SK-N-MC (cell line): ENCODE results near the gene LRBA.

ENCODE experiments used
- EZH2 ChIP-seq: fragments of 200-600 bp; sonication (generic); IDR thresholded peaks from one replicate; pipeline ENCODE4 v1.6.1; 2017; ENCODE audit warnings: antibody characterized with exemption
- FOXP2 ChIP-seq: optimal IDR thresholded peaks from 2 replicates; pipeline ENCODE3; 2011; ENCODE audit warnings: mild to moderate bottlenecking, moderate library complexity; ENCODE audit not compliant: insufficient read depth; ENCODE audit errors: extremely low read length, control extremely low read depth
- POLR2AphosphoS5 ChIP-seq: IDR thresholded peaks from 2 replicates; pipeline ENCODE4 v1.6.1; 2012; ENCODE audit warnings: mild to moderate bottlenecking, low read depth, low read length, borderline replicate concordance

- TF ChIP-seq POLR2AphosphoS5 (no peak), EZH2 (no peak), FOXP2 (no peak)
These were observed 435.4 kb downstream of the LRBA start for GRCh38 chr4:150579551-150580234.
